GM11168 (cell line): ENCODE measurements around the gene AFG1L.

Experiments
- in situ Hi-C: fragments of 300-500 bp; cut with MboI; formaldehyde crosslinking; loops from one replicate; pipeline ENCODE4 v1.12.0; 2022; ENCODE audit warnings: low sequenced_read_pairs; ENCODE audit not compliant: unreplicated experiment

AFG1L gene

GRCh38 chr6:108497883-108498282 is 203.0 kb downstream of the AFG1L start:
- in situ Hi-C loops = loop anchor here (10.0 kb wide), 1 partner anchor 383 kb away; no protein-coding TSS in a partner anchor

GRCh38 chr6:108501559-108501958 is 206.7 kb downstream of the AFG1L start:
- in situ Hi-C loops = no loop called here

DNA sequence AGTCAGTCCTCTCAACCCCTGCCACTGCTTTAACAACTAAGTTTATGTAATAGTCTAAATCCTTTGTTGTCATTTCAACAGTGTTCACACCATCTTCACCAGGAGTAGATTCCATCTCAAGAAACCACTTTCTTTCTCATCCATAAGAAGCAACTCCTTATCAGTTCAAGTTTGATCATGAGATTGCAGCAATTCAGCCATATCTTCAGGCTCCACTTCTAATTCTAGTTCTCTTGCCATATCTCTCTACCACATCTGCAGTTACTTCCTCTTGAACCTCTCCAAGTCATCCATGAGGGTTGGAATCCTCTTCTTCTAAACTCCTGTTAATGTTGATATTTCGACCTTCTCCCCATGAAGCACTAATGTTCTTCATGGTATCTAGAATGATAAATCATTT is 208.0 kb downstream of the AFG1L start:
- in situ Hi-C loops = no loop called here

DNA sequence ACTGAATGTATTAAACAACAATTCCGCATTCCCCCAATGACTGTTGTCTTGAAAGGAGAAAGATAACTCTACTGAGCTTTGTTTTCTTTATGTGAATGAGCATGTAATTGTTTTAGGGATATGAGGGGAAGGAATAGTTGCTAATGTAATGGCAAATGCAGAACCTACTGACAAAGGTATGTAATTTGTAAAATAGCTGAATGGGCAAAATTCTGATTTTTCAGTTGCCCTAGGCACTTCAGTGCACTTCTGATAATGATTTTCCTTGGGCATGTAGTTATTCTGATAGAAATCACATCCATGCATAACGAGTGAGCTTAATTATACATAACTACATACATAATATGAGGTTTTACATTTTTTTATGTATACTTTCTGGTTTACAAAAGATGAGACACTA is 212.5 kb downstream of the AFG1L start:
- in situ Hi-C loops = no loop called here

DNA sequence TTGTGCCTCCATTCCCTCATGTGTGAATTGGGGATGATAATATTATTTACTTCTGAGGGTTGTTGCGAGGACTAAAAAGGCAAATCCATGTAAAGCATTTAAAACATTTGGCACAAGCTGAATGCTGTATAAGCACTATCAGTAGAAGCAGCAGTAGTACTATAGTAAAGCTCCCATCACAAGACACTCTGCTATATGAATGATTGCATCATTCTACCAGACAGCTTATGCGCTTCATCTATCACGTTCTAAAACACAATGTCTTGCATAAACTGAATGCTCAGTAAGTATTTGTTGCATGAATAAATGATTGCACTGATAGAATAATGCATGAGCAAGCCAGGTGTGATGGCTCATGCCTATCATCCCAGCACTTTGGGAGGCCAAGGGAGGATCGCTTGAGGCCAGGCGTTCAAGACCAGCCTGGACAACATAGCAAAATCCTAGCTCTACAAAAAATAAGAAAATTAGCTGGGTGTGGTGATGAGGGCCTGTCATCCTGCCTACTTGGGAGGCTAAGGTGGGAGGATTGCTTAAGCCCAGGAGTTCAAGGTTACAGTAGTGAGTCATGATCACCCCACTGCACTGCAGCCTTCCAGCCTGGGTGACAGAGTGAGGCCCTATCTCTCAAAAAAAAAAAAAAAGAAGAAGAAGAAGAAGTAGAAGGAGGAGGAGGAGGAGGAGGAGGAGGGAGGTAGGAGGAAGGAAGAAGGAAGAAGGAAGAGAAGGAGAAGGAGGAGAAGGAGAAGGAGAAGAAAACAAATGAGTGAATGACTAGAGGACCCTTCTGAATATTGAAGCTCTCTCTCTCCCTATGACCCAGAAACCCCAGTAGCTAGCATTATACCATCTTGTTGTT is 215.8 kb downstream of the AFG1L start:
- in situ Hi-C loops = no loop called here

- in situ Hi-C loops = no loop called here
Measured at GRCh38 chr6:108518714-108519576, 224.1 kb downstream of the AFG1L start.

DNA sequence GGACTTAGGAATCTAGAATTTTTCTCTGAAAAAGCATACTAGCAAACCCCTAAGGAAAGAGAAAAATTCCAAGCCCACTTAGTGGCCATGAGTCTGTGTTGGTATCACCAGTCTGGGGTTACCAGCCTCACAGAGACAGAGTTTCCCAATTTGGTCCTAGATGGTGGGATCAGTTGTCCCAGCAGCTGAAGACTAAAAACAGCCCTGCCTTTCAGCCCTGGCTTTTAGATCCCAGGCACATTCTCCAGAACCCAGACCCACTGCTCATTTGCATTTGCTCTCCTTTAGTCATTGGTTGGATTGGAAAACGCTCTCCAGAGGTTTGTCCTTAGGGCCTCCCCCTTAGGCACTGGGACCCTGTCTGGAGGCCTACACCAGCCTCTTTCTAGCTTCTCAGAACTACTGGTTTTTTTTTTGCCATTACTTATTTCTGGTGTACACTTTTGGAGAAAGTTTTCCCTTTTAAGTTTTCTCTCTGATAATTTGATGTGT is 226.8 kb downstream of the AFG1L start:
- in situ Hi-C loops = no loop called here

DNA sequence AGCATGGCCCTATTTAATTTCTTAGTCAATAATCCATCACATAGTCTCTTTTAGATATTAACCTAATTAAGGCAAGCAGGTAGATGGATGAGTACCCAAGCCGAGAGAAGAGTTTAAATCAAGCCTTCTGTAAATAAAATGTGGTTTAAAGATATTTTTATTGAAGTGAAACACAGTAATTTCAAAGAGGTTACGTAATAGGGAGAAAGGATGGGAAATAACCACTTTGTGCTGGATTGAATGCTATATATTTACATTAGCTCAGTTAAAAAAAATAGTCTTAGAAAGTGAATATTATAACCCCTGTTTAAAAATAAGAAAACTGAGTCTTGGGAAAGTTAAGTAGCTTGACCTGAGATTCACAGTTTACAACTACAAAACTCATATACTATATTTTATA is 228.8 kb downstream of the AFG1L start:
- in situ Hi-C loops = no loop called here

DNA sequence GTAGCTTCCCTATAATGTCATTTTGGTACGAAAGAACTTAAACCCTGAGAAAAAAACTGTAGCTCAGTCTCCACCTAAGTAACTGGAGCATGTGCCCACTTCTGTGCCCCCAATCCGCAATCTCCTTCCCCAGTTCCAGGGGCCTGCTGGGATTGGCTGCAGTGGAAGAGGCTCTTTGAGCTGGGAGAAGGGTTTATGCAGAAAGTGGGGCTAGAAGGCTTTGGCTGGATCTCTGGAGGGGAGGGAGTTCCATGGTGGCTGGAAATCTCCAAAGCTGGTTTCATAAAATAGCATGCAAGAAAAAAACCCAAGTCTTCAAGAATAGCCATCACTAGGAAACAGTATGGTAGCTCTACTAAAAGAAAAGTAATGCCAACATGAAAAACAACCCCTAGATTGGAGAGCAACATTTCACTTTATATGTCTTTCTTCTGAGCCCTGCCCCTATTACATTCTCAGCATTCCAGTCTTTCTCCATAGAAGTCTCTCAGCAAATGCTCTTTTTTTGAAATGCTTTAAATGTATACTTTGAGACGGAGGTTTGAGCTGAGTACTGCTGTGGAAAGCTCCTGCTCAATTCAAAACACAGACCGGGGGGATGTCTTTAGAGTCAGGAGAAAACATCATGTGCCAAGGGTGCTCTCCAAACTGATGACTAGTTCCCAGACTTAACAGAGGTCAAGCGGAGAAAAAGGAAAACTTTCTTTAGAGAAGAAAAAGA is 229.8 kb downstream of the AFG1L start:
- in situ Hi-C loops = loop anchor here (25.0 kb wide), 1 partner anchor 363 kb away; no protein-coding TSS in a partner anchor

- in situ Hi-C loops = loop anchor here (25.0 kb wide), 1 partner anchor 361 kb away; no protein-coding TSS in a partner anchor
Measured at GRCh38 chr6:108526739-108527174, 231.9 kb downstream of the AFG1L start.

DNA sequence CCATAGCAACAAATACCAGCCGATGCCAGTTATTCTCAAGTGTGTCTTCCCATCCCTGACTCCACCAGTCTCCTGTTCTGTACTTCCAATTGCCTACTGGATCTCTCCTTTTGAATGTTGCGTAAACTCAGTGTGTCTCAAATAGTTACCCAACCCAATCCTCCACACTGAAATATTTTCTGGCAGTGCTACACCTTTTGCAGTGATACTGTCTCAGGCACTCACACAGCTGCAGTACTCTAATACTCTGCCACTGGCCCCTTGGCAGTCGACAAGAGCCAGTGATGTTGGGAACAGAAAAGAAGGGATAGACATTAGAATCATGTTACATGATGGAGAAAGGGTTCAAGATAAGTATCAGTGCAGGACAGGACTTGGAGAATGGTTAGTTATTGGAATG is 234.0 kb downstream of the AFG1L start:
- in situ Hi-C loops = loop anchor here (25.0 kb wide), 1 partner anchor 358 kb away; no protein-coding TSS in a partner anchor

- in situ Hi-C loops = loop anchor here (25.0 kb wide), 1 partner anchor 356 kb away; no protein-coding TSS in a partner anchor
Measured at GRCh38 chr6:108531332-108531731, 236.5 kb downstream of the AFG1L start.

GRCh38 chr6:108535114-108535742 is 240.4 kb downstream of the AFG1L start:
- in situ Hi-C loops = loop anchor here (5.0 to 25.0 kb wide), 2 partner anchors 352 to 532 kb away; no protein-coding TSS in a partner anchor

DNA sequence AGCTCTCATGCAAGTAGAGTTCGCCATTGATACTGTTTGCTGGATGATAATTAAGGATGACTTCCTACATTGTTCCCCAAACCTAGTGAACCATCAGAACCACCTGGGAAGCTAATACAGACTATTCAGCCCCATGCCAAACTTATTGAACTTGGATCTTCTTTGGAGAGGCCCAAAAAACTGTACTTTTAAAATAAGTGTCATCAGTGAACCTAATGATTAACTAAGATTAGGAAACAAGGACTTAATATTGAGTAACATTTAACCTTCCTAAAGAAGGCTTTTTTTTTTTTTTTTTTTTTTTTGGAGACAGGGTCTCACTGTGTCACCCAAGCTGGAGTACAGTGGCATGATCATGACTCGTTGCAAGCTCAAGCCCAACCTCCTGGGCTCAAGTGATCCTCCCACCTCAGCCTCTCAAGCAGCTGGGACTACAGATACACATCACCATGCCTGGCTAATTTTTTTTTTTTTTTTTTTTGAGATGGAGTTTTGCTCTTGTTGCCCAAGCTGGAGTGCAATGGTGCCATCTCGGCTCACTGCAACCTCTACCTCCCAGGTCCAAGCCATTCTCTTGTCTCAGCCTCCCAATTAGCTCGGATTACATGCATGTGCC is 241.2 kb downstream of the AFG1L start:
- in situ Hi-C loops = loop anchor here (5.0 to 25.0 kb wide), 2 partner anchors 351 to 531 kb away; no protein-coding TSS in a partner anchor

DNA sequence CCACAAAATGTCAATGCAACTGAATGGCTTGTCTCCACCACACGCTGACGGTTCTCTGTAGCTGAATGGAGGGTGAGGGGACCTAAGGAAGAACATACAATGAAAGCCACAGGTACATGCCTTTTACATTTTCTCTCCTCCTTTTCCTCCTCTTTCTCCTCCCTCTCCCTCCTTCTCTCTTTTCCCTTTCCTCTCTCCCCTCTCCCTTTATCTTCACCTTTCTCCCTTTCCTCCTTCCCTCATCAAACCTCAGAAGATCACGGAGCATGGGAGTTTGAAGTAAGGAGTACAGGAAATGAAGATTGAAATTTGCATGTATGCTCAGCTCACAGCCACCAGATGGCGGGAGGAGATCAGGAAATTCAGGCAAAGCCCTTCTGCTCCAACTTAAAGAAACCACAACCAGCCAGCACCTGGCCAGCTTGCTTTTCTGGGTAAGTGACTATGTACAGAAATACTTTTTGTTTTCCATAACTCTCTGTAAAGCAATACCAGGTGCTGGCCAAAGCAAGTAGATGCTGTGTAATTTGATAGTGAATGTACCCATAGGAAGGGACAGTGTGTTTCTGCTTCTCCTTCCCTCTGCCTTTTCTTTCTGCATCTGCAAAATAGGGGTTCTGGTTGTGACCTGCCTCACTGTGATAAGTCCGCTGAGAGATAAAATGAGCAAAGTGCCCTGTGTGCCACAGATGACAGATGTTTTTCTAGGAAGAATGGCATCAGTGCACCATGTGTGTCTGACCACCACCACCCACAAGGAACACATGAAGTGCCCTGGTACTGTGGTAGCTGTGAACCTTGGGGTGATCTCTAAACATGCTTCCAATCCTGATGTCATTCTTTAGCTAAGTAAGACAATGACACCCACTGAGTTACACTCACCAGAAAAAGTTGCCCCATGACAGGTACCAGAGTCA is 247.2 kb downstream of the AFG1L start:
- in situ Hi-C loops = loop anchor here (5.0 to 25.0 kb wide), 2 partner anchors 240 to 345 kb away; no protein-coding TSS in a partner anchor

GRCh38 chr6:108543175-108543940 is 248.5 kb downstream of the AFG1L start:
- in situ Hi-C loops = loop anchor here (5.0 to 25.0 kb wide), 2 partner anchors 239 to 344 kb away; no protein-coding TSS in a partner anchor

- in situ Hi-C loops = loop anchor here (5.0 to 25.0 kb wide), 2 partner anchors 238 to 343 kb away; no protein-coding TSS in a partner anchor
Measured at GRCh38 chr6:108544606-108545005, 249.8 kb downstream of the AFG1L start.
